WERI-Rb-1 (cell line): ENCODE measurements around the gene DNAH10.

Experiments
- DNase-seq: peaks from one replicate; pipeline ENCODE4 v3.0.0-alpha.2; 2020
- H3K27ac ChIP-seq: fragments of 250-450 bp; sonication (Bioruptor Pico); 2 replicates; pipeline ENCODE4 v1.5.1; 2020; ENCODE audit warnings: mild to moderate bottlenecking, moderate library complexity
- H3K27me3 ChIP-seq: fragments of 250-450 bp; sonication (Bioruptor Pico); 2 replicates; pipeline ENCODE4 v1.5.1; 2021; ENCODE audit warnings: mild to moderate bottlenecking, low read depth, moderate library complexity; ENCODE audit not compliant: insufficient read depth, severe bottlenecking
- H3K36me3 ChIP-seq: fragments of 250-450 bp; sonication (Bioruptor Pico); 2 replicates; pipeline ENCODE4 v1.5.1; 2020; ENCODE audit warnings: mild to moderate bottlenecking, moderate library complexity
- H3K4me3 ChIP-seq: 2 replicates; pipeline ENCODE4 v1.5.1; 2011; ENCODE audit warnings: low read depth, mild to moderate bottlenecking, control low read depth, low read length
- H3K9me3 ChIP-seq: fragments of 250-450 bp; sonication (Bioruptor Pico); 2 replicates; pipeline ENCODE4 v1.5.1; 2021; ENCODE audit warnings: mild to moderate bottlenecking, moderate library complexity; ENCODE audit not compliant: severe bottlenecking
- TF ChIP-seq, protein P1 (sequence below): IDR thresholded peaks from 2 replicates; pipeline ENCODE4 v1.5.1; 2011; ENCODE audit warnings: low read depth, mild to moderate bottlenecking, control low read depth, inconsistent platforms, low read length

Gene DNAH10, protein sequence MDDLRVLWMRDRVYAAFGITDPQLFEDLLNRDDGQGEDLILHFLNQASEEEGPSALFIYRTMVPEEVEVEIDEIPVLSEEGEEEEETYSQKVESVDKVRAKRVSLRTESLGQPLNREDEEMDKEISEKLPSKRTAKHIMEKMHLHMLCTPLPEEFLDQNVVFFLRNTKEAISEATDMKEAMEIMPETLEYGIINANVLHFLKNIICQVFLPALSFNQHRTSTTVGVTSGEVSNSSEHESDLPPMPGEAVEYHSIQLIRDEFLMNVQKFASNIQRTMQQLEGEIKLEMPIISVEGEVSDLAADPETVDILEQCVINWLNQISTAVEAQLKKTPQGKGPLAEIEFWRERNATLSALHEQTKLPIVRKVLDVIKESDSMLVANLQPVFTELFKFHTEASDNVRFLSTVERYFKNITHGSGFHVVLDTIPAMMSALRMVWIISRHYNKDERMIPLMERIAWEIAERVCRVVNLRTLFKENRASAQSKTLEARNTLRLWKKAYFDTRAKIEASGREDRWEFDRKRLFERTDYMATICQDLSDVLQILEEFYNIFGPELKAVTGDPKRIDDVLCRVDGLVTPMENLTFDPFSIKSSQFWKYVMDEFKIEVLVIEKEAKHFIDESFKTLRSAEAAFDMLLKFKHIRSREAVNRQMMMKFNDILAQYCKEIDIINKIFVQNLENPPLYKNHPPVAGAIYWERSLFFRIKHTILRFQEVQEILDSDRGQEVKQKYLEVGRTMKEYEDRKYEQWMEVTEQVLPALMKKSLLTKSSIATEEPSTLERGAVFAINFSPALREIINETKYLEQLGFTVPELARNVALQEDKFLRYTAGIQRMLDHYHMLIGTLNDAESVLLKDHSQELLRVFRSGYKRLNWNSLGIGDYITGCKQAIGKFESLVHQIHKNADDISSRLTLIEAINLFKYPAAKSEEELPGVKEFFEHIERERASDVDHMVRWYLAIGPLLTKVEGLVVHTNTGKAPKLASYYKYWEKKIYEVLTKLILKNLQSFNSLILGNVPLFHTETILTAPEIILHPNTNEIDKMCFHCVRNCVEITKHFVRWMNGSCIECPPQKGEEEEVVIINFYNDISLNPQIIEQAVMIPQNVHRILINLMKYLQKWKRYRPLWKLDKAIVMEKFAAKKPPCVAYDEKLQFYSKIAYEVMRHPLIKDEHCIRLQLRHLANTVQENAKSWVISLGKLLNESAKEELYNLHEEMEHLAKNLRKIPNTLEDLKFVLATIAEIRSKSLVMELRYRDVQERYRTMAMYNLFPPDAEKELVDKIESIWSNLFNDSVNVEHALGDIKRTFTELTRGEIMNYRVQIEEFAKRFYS (N-terminal part only)

DNA sequence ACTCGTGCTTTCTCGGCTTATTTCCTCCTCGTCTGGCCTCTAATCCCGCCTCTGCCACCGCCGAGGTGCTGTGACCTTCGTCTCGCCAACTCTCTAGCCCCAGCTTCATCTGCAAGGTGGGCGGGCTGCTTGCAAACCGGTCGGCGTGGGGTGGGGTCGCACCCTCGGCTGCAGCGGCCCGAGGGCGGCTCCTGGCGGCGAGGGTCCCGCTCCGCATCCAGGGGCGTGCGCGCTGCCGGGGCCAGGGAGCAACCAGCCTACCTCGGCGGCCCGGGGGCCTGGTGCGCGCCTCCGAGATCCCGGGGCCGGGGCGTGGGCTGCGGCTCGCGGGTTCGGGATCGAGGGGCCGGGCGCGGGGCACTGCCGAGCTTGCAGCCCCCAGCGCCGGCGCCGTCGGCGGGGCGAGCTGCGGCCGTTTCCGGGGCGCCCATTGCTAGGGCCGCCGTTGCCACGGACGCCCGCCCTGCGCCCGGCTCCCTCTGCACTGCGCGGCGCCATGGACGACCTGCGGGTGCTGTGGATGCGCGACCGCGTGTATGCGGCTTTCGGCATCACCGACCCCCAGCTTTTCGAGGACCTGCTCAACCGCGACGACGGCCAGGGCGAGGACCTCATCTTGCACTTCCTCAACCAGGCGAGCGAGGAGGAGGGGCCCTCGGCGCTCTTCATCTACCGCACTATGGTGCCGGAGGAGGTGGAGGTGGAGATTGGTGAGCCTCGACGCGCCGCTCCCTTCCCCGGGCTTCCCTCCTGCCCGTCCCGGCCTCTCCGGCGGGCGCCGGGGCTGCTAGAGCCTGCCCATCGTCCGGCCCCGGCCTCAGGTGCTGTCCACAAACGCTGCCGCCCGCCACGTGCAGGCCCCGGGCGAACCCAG is at the start of gene DNAH10:
DNAH10 (plus strand) TSS at position 461 of the 874 bp plus-strand sequence; CDS start at position 497, 36 bp downstream.
- no peak for DNase-seq
- Histone ChIP-seq H3K9me3 (no peaks in the 10 kb centered on the region), H3K4me3 (no peak within 1 kb of the TSS), H3K27ac (no peak within 1 kb of the TSS), H3K27me3 (no peaks in the 10 kb centered on the region), H3K36me3 (no peaks in the 10 kb centered on the region; the same call in none of the 2 replicates)
- TF ChIP-seq, protein P1, sequence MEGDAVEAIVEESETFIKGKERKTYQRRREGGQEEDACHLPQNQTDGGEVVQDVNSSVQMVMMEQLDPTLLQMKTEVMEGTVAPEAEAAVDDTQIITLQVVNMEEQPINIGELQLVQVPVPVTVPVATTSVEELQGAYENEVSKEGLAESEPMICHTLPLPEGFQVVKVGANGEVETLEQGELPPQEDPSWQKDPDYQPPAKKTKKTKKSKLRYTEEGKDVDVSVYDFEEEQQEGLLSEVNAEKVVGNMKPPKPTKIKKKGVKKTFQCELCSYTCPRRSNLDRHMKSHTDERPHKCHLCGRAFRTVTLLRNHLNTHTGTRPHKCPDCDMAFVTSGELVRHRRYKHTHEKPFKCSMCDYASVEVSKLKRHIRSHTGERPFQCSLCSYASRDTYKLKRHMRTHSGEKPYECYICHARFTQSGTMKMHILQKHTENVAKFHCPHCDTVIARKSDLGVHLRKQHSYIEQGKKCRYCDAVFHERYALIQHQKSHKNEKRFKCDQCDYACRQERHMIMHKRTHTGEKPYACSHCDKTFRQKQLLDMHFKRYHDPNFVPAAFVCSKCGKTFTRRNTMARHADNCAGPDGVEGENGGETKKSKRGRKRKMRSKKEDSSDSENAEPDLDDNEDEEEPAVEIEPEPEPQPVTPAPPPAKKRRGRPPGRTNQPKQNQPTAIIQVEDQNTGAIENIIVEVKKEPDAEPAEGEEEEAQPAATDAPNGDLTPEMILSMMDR = no peak

DNA sequence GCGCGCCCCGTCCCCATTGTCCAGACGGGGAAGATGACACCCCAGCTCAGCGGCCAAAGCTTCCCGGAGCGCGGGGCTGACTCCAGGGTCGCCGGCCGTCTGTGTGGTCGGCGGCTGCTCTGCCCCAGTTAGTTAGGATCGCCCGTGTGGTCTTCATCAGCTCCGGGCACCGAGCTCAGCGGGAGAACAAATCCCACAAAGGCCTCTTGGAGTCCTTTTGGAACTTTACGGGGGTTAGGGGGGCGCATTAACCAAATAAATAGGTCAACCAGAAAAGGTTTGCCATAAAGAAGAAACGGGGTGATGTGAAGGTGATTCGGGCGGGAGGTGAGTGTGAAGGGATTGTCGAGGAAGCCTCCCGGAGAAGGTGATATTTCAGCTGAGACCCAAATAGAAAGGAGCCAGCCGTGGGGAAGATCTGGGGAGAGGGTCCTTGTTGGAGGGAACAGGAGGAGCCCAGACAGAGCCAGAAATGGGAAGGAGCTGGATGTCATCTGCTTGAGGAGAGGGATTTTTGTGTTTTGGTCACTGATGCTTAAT is 49.3 kb upstream of the DNAH10 start:
- no peaks in the 10 kb centered on the region for H3K9me3 ChIP-seq
- H3K27ac ChIP-seq = peak overlapping the region; percentile 78
- H3K36me3 ChIP-seq = 0 out of 2 replicates have a peak, but pooled peaks cover 4% of the 10 kb centered on the region
- no peak for DNase-seq
- no peaks in the 10 kb centered on the region for H3K27me3 ChIP-seq
- H3K4me3 ChIP-seq = peak overlapping the region; percentile 90
- TF ChIP-seq, protein P1 = no peak

DNA sequence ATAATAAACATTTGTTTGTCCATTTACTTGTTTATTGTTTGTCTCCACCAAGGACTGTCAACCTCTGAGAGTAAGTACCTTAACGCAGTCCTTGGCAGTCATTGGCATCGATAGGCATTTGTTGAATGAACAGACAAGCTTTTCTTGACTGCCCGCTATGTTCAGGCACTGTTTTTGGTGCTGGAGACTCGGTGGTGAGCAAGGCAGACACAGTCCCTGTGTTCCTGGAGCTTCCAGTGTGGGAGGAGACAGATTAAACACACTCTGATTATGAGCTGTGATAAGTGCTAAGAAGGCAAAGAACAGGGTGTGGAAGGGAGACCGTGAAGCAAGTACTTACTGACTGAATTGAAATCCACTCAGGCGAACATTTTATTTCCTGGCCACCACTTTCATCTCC is 48.7 kb upstream of the DNAH10 start:
- TF ChIP-seq, protein P1 = no peak
- no peaks in the 10 kb centered on the region for H3K9me3 ChIP-seq
- H3K4me3 ChIP-seq = peak overlapping the region; percentile 90
- DNase-seq = peak; percentile 9
- no peak overlapping the region for H3K27ac ChIP-seq
- H3K36me3 ChIP-seq = 0 out of 2 replicates have a peak, but pooled peaks cover 4% of the 10 kb centered on the region
- no peaks in the 10 kb centered on the region for H3K27me3 ChIP-seq

DNA sequence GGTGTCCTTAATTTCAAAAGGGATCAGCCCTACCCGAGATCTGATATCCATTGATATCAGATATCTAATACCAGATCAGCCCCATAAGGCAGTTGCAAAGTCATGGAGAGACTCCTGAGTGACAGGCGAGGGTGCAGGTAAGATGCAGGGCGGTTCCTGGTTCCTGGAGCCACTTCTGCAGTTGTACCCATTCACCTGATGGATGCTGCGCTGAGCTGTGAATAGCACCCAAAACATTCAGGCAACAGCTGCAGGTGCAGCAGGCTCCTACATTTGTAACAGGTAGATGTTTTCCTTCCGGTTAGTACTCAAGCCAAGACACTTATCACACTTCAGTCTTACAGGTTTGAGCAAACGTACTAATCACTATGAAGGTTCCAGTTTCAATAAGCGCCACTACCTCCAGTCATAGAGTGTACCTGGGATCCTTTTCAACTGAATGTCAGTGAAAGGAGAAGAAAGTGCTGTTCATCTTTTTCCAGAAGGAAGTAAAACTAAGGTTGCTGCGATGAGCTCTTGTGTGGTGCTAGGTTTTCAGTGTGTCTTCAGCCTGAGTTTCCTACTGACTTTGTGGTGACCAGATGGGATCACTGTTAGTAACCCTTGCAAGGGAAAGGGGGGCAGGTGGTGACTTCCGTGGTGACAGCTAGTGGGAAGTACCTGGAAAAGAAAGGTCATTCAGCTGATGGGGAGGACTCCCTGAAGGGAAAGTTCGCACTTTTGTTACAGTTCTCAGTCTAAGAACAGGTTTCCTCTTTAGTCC is 48.1 kb upstream of the DNAH10 start:
- Histone ChIP-seq H3K4me3 (no peak overlapping the region), H3K9me3 (no peaks in the 10 kb centered on the region), H3K27ac (no peak overlapping the region), H3K27me3 (no peaks in the 10 kb centered on the region), H3K36me3 (peaks cover 6% of the 10 kb centered on the region)
- TF ChIP-seq, protein P1 = no peak
- no peak for DNase-seq
